Mononuclear cell (primary cell): ENCODE results near the gene CTSW. TPM values are rescaled to one million over a fixed set of nuclear protein-coding genes. Genes with fewer than 3 reads are reported as not detected.
A peak's percentile ranks its signal among the peaks of the same experiment; 100 is the strongest.

ENCODE experiments used
- H3K27me3 ChIP-seq: 2 replicates; pipeline ENCODE4 v1.6.0; 2011; ENCODE audit warnings: low read length, control low read depth; ENCODE audit not compliant: insufficient read depth
- H3K4me1 ChIP-seq: 2 replicates; pipeline ENCODE4 v1.5.1; 2011; ENCODE audit warnings: mild to moderate bottlenecking, low read length, control low read depth; ENCODE audit not compliant: insufficient read depth
- H3K4me3 ChIP-seq: 2 replicates; pipeline ENCODE4 v1.5.1; 2011; ENCODE audit warnings: mild to moderate bottlenecking, low read length, moderate library complexity
- H3K9me3 ChIP-seq: 2 replicates; pipeline ENCODE4 v1.5.1; 2011; ENCODE audit warnings: low read depth, mild to moderate bottlenecking, control low read depth, low read length
- total RNA-seq: library from RNA; depleted of rRNA; stranded (reverse); fragments of >200 nt; gene quantifications from one replicate; pipeline ENCODE4 v1.2.3, GENCODE V29; 2012

The CTSW gene
- total RNA-seq, 1 donor = 130 TPM

DNA sequence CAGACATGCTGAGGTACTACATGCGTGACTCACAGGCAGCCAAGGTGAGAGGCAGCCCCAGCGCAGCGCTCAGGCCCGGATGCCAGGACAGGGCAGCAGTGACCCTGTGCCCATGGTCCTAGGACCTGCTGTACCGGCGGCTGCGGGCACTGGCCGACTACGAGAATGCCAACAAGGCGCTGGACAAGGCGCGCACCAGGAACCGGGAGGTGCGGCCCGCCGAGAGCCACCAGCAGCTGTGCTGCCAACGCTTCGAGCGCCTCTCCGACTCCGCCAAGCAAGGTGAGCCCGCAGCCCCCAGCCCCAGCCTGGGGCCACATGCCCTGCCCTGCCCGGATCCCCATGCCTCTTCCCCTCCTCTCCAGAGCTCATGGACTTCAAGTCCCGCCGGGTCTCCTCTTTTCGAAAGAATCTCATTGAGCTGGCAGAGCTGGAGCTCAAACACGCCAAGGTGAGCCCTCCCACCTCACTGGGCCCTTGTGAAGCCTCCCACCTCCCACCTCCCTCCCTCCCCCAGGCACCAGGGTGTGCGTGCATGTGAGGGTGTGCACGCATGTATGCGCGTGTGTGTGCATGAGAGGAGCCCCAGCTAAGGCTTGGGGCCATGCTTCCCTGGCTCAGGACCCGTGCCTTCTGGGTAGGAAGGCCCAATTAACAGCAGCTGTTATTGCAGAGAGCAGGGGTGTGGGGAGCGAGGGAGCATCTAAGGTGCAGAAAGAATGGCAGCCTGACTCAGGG, 27.0 kb upstream of the CTSW start:
- no peak overlapping the region for H3K4me3 ChIP-seq

DNA sequence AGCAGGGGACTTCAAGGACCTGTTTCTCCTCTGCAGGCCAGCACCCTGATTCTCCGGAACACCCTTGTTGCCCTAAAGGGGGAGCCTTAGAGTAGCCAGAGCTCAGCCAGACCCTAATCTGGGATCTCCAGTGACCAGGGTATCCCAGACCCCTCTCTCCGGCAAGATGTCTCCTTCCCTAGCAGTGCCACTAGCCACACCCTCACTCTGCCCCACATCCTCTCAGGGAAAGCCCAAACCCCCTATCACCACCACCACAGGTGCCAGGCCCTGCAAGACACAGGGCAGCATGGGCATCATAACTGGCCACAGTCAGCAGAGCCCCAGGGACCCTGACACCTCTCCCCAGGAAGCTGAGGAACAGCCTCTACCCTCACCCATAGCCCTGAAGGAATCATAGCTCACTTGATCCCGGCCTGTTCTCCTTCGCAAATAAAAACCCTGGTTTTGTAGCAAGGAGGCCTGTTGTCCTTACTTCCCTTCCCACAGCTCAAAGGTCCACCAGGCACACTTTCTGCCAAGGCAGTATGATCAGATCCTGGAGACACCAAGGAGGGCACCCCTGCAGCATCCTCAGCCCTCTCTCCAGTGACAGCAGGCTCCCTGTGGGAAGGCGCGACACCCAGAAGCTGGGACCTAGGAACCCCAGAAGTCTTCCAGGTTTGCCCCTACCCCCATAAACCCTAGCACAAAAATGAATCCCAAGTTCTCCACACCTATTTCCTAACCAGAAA, 26.2 kb upstream of the CTSW start:
- no peaks in the 10 kb centered on the region for H3K27me3 ChIP-seq
- no peaks in the 10 kb centered on the region for H3K9me3 ChIP-seq
- peaks cover 22% of the 10 kb centered on the region for H3K4me1 ChIP-seq
- no peak overlapping the region for H3K4me3 ChIP-seq

More for the DNA sequence above, 27.0 kb upstream of the CTSW start:
- Histone ChIP-seq H3K4me1 (peaks cover 20% of the 10 kb centered on the region), H3K27me3 (no peaks in the 10 kb centered on the region), H3K9me3 (no peaks in the 10 kb centered on the region)

DNA sequence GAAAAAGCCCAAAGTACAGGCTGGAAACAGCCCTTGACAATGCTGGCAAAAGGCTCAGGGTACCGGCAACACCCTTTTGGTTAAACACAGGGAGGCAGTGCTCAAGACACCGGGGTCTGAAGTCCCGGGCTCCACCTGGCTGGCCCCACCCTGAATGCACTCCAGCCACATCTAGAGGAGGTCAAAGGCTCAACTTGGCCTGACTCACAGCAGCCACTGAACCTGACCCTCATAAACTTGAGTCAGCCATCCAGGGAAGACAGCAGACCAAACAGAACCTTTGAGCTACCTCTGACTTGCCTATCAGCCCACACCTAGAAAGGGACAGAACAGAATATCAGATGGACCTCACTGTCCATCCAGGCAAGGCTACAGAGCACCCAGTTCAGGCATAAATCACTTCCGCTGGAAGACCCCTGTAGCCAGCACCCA, 25.5 kb upstream of the CTSW start:
- peaks cover 30% of the 10 kb centered on the region for H3K4me1 ChIP-seq
- no peaks in the 10 kb centered on the region for H3K27me3 ChIP-seq
- H3K4me3 ChIP-seq = no peak overlapping the region
- H3K9me3 ChIP-seq = no peaks in the 10 kb centered on the region

DNA sequence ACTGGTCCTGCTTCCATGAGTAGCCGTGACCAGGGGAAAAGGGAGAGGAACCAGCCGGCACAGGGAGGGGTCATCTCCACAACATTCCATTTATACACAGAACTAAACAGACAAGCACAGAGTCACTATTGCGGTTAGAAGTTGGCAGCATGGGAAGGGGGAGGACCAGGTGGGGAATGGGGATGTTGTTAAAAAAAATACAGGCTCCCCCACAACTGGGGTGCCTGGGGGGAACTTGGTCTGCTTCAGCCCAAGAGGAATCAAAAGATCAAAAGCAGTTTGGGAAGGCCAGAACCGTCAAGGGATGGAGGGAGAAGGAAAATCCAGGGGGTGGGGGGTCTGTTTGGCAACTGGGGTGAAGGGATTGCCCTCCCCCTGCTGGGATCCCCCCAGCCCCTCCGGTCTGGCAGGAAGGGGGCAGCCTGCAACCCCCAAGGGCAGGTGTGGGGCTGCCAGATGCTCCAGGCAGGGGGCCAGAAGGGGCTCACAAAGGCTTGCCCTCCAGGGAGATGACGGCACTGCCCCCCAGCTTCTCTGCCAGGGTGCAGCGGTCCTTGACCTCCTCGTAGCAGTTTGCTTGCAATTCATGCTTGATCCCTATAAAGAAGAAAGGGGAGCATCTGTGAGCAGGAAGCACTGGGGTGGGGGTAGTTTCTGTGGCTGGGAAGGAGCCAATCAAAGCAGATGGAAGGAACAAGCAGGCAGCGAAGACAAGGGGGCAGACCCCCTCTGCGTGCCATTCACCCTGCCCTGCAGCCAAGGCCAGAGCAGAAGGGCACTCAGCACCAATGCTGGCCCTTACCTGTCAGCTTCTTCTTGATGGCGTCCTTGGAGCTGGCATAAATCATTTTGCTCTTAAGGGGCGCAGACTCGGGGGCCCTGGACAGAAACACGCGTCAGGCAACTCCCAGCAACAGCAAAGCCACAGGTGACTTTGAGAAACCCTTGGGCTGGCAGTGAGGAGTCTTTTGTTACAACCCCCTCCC, 24.5 kb upstream of the CTSW start:
- no peaks in the 10 kb centered on the region for H3K9me3 ChIP-seq
- H3K4me1 ChIP-seq = peaks cover 39% of the 10 kb centered on the region
- H3K27me3 ChIP-seq = no peaks in the 10 kb centered on the region
- no peak overlapping the region for H3K4me3 ChIP-seq

DNA sequence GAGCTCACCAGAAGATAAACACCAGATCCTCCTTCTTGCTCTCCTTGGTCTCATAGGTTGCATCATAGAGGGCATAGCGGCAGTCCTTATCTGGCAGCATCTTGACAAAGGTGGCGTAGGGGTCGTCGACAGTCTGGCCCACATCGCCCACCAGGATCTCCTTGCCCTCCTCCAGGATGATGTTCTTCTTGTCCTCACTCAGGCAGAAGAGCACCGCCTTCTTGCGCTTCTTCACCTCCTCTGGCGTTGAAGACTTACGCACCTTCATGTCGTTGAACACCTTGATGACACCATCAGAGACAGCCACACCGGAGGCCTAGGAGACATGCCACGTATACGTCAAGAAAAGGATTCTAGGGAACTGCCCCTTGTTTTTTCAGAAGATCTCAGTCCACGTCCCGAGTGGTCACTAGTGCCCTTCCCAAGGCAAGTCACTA, 23.7 kb upstream of the CTSW start:
- H3K27me3 ChIP-seq = no peaks in the 10 kb centered on the region
- H3K9me3 ChIP-seq = no peaks in the 10 kb centered on the region
- H3K4me1 ChIP-seq = peaks cover 41% of the 10 kb centered on the region
- H3K4me3 ChIP-seq = peak overlapping the region; percentile 94

DNA sequence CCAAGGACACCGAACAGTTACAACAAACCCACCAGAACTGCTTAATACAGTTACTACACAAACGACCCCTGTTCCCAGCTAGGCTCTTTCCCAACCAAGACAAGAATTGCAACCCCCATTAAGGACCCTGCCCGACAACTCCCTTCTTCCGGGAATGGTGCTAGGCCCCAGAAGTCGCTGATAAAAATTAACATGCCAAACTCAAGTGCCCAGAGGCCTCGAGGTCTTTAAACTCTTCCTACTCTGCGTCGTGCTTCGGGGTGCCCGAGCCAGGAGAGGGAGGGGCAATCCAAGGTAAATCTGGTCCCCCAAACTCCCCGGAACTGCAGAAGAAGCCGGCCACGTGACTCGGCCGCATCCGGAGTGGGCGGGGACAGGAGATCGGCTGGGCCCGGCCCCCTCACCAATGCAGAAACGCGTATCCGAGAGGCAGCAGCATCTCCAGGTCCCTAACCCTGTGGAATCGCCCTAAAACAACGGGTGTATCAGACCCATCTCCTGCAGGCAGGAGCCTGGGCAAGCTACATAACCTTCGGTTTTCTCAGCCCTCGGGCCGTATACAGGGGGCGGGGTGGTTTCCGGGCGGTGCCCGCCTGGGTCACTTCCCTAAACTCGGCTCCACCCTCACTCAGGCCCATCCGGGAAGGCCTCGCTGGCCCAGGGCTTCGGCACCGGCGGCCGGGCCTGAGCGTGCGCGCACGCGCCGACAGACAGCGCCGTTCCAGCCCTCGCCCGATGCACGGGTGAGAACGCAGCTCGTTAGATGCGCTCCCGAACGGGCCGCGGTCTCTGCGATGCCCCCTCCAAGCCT, 22.7 kb upstream of the CTSW start:
- Histone ChIP-seq H3K4me3 (peak overlapping the region; percentile 94), H3K9me3 (no peaks in the 10 kb centered on the region), H3K27me3 (no peaks in the 10 kb centered on the region), H3K4me1 (peaks cover 50% of the 10 kb centered on the region)

DNA sequence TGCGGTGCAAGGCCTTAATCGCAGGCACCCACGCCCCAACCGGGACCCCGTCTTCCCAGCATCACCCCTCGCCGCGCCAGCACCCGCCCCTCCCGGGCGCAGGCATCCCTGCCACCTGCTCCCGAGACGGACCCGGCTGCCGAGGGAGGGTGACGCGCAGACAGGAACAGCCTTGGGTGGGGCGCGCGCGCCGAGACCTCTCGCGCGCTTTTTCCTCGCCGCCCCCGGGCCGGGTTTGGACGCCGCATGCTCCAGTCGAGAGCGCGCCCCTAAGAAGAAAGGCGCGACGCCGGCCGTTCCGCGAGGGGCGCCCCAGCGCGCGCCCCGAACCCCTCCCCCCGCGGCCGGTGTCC, 22.2 kb upstream of the CTSW start:
- H3K4me3 ChIP-seq = peak overlapping the region; percentile 94
- H3K4me1 ChIP-seq = peaks cover 56% of the 10 kb centered on the region
- no peaks in the 10 kb centered on the region for H3K27me3 ChIP-seq
- H3K9me3 ChIP-seq = no peaks in the 10 kb centered on the region

DNA sequence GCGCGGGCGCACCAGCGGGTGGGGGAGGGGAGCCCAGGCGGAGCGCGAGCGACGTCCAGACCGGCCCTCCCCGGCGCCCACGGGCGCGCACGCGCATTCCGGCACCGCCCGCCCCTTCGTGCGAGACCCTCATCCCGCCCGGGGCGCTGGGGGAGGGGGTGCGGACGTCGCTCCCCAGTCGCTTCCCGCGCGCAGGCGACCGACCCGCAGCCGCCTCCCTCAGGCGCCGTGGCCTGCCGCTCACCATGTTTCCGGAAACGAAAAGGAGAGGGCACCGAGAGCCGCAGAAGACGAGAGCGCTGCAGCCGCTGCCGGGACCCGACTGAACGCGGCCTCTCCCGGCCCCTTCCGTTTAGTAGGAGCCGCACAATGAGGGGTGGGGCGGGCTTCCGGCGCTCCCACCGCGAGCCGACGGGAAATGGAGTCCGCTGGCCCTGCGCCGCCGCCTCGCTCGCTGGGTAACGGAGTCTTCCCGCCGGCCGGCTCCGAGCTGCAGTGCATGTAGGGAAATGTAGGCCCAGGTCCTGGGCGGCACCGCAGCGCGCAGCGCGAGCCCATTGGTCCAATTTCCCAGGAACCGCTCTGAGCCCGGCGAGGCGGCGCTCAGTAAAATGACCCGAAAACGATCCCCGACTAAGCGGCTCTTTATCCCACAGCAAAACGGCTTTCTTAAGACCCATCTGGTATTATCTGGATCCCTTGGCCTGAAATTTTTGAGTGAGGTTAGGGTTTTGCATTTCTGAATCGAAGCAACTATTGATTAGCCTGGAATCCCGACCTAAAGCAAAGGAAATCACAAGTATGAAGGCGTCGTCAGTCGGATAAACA, 21.6 kb upstream of the CTSW start, which contains the start of gene CFL1:
CFL1 (minus strand) TSS at position 328 of the 828 bp plus-strand sequence; CDS start at position 247, 81 bp downstream.
- peaks cover 56% of the 10 kb centered on the region for H3K4me1 ChIP-seq
- no peaks in the 10 kb centered on the region for H3K27me3 ChIP-seq
- no peaks in the 10 kb centered on the region for H3K9me3 ChIP-seq
- H3K4me3 ChIP-seq = peak within 1 kb of the TSS; percentile 94

DNA sequence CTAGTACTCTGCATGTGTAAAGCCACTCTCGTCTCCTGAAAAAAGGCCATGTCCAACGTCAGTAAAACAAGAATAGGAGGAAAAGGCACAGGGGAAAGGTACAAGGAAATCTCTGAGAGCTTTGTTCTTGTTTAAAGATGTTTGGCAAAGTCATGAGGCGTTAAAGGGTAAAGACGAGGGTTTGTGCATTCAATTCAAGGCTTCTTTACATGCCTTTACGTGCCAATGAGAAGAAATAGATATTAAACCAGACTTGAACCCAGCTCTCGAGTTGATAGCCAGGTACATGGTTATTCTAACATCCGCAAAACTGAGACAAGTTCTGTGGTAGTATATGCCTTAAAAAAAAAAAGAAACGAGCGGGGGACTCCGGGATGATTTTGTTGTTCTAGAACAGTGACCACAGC, 21.0 kb upstream of the CTSW start:
- H3K9me3 ChIP-seq = no peaks in the 10 kb centered on the region
- H3K4me1 ChIP-seq = peaks cover 56% of the 10 kb centered on the region
- no peaks in the 10 kb centered on the region for H3K27me3 ChIP-seq
- H3K4me3 ChIP-seq = peak overlapping the region; percentile 94

DNA sequence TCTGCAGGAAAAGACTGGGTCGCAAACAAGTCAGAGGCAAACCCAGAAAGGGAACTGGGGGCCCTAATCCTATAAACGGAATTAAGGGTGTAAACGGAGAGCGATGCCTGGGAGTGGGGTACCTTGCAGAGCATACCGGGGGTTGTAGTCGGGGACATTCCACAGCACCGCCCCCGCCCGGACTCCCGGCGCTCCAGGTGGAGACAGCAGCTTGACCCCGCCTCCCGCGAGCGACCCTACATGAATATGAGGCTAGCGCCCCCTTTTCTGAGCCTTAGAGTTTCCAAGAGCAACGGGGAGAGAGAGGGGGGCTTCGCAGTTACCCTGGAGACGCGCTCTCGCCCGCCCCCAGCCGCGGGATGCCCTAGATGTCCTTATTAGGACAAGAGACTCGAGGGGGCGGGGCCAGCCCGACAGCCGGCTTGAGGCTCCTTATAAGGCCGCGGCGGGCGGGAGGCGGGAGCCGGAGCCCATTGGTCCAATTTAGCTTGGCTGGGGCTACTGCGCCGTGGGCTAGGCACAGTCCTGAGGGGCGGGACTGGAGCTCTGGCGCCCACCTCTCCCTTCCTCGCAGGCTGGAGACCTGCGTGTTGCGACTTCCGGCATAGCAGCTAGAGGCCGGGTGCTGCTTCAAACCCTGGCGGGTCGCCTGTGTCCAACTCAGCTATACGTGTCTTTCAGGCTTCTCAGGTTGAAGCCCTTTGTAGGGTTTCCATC, 20.4 kb upstream of the CTSW start:
- no peaks in the 10 kb centered on the region for H3K9me3 ChIP-seq
- peaks cover 52% of the 10 kb centered on the region for H3K4me1 ChIP-seq
- H3K4me3 ChIP-seq = peak overlapping the region; percentile 94
- no peaks in the 10 kb centered on the region for H3K27me3 ChIP-seq

DNA sequence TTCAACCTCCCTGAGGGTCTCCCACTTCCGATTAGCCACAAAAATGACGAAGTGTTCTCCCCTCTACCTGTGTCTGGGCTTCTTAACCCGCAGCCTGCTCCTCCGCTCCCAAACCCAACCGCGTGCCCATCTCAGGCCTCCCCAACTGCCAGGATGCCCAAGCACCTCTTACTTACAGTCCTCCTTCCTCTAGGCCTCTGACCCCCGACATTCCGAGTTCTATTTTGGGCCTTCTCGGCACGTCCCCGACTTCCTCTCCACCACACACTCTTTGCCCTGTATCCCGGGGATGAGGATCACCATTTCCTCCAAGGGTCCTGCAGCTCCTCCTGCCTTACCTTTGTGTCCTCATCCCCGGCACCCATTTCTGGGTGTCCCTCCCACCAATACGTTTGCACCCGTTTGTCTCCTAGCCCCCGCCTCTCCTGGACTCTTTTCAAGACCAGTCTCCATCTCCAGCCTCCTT, 19.8 kb upstream of the CTSW start:
- no peaks in the 10 kb centered on the region for H3K9me3 ChIP-seq
- H3K4me3 ChIP-seq = peak overlapping the region; percentile 94
- H3K27me3 ChIP-seq = no peaks in the 10 kb centered on the region
- peaks cover 52% of the 10 kb centered on the region for H3K4me1 ChIP-seq

DNA sequence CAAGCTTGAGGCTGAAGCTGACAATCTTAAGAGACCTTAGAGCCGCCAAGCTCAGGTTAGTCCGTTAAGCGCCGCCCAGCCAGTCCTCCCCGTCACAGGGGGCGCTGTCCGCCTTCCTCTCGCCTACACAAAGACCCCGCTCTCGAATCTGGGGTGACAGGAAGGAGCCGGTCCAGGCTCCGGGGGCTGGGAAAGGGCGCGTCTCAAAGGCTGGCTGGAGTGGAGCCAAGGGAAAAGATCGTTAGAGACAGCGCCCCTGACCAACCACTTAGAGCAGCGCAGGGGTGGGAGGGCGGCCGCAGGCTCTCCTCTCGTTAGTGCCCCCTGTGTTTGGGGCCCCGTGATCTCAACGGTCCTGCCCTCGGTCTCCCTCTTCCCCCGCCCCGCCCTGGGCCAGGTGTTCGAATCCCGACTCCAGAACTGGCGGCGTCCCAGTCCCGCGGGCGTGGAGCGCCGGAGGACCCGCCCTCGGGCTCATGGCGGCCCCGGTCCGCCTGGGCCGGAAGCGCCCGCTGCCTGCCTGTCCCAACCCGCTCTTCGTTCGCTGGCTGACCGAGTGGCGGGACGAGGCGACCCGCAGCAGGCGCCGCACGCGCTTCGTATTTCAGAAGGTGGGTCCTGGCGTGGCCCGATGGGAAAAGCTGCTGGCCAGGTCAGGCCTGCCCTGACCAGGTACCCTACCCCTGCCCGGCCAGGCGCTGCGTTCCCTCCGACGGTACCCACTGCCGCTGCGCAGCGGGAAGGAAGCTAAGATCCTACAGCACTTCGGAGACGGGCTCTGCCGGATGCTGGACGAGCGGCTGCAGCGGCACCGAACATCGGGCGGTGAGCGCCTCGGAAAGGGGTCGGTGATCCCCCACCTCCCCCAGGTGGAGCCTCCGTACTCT, 19.1 kb upstream of the CTSW start, which contains the start of gene MUS81:
MUS81 (plus strand) TSS at position 156 of the 887 bp plus-strand sequence; CDS start at position 477, 321 bp downstream.
- Histone ChIP-seq H3K27me3 (no peaks in the 10 kb centered on the region), H3K9me3 (no peaks in the 10 kb centered on the region), H3K4me1 (peaks cover 48% of the 10 kb centered on the region), H3K4me3 (peak within 1 kb of the TSS; percentile 94)
